ENCODE data around the gene CHMP2A. TPM values are rescaled to one million over a fixed set of nuclear protein-coding genes. Genes with fewer than 3 reads are reported as not detected.

CHMP2A gene
- total and polyA plus RNA-seq, 10 donors = 79.9 to 124 (median 108) TPM

DNA sequence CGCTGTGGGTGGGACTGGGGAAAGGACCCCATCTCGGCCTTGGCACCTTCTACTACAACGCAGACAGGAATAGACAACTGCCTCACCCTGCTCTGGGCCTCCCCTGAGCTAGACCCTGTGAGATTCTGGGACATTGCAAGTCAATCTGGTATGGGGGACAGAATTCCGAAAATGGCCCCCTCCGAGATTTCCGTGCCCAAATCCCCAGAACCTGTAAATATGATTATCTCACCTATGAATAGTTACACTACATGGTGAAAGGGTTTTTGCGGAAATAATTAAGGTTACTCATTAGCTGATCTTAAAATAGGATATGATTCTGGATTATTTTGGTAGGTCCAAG is 34.7 kb downstream of the CHMP2A start:
- Histone ChIP-seq H3K36me3 (peaks cover 3 to 23% (median 17%) of the 10 kb centered on the region in 6 donors), H3K27me3 (replicated peaks in 1 of 7) (no peaks in the 10 kb centered on the region), H3K27ac (peak overlapping the region; percentile 81 to 98 (median 96)), H3K9me3 (no peaks in the 10 kb centered on the region), H3K4me3 (peak overlapping the region; percentile 71 to 88 (median 84)), H3K4me1 (peaks cover 17 to 53% (median 42%) of the 10 kb centered on the region in 6 donors)
- TF ChIP-seq POLR2AphosphoS5 (IDR thresholded peaks at IDR 0.05) = no peak
- TF ChIP-seq POLR2A (IDR thresholded peaks at IDR 0.05) = no peak
- TF ChIP-seq, protein P1, sequence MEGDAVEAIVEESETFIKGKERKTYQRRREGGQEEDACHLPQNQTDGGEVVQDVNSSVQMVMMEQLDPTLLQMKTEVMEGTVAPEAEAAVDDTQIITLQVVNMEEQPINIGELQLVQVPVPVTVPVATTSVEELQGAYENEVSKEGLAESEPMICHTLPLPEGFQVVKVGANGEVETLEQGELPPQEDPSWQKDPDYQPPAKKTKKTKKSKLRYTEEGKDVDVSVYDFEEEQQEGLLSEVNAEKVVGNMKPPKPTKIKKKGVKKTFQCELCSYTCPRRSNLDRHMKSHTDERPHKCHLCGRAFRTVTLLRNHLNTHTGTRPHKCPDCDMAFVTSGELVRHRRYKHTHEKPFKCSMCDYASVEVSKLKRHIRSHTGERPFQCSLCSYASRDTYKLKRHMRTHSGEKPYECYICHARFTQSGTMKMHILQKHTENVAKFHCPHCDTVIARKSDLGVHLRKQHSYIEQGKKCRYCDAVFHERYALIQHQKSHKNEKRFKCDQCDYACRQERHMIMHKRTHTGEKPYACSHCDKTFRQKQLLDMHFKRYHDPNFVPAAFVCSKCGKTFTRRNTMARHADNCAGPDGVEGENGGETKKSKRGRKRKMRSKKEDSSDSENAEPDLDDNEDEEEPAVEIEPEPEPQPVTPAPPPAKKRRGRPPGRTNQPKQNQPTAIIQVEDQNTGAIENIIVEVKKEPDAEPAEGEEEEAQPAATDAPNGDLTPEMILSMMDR (IDR thresholded peaks at IDR 0.05 in 8 of 11, conservative IDR thresholded peaks at IDR 0.05 in 3 of 11) = no peak
- no peak for DNase-seq
- 10 to 16% (median 14%) methylated on average over 7 of the region's 7 CpGs for WGBS, 5 donors
- intact Hi-C loops (cut with DNase I; ENCODE audit: low total_unique reads) = no loop called here

DNA sequence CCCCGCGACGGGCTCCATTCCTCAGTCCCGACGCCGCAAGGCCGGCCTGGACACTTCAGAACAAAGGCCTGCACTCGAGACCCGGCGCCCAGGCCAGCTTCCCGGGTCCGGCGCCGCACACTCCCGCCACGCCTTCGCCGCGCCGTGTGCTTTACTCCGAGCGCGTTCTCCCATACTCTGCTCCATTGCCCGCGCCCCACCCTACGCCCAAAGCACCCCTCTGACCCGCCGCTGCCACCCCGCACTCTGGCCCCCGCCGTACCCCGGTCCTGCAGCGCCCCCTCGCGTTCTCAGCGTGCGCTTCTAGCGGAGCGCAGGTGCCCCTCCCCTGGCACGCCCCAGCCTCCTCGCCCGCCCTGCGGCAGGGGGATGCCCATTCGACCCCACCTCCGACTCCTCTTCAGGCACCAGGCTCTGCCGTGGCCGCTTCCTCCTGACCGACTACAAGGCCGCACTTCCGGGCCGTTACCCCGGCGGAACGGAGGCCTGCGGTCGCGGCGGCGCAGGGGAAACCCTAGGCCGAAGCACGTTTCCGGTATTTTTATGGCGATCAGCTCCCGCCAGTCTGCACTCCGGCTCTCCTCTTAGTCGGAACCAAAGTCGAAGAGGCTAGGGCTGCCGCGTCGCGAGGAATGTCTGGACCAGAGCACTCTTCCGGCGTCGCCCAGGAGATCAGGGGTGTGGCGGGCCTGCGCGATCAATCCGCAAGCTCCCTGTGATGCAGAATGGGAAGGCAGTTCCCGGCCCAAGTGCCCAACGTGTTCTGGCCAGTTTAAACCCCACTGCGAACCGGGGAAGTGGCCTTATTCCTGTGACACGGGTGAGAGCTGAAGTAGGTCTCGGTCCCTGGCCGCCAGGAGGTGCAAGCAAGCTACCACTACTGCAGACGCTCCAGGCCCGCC is 35.3 kb downstream of the CHMP2A start, which contains the start of gene ZBTB45:
Gene ZBTB45, minus strand, starts transcription at position 456 of the 902 bp plus-strand sequence. CDS start 2,137 bp downstream, outside the sequence.
- peak; percentile 97 for DNase-seq
- peak within 1 kb of the TSS; percentile 71 to 88 (median 84) for H3K4me3 ChIP-seq
- no peaks in the 10 kb centered on the region for H3K27me3 ChIP-seq (replicated peaks in 1 of 7)
- no peaks in the 10 kb centered on the region for H3K9me3 ChIP-seq
- intact Hi-C loops (cut with DNase I; ENCODE audit: low total_unique reads) = no loop called here
- peaks cover 3 to 29% (median 17%) of the 10 kb centered on the region in 6 donors for H3K36me3 ChIP-seq
- peak within 1 kb of the TSS; percentile 81 to 98 (median 96) for H3K27ac ChIP-seq
- 0 to 1% (median 1%) methylated on average over 68 to 87 of the region's 87 CpGs for WGBS, 5 donors
- peaks cover 17 to 60% (median 46%) of the 10 kb centered on the region in 6 donors for H3K4me1 ChIP-seq
- peak in 1 of 3 donors; percentile 60 for TF ChIP-seq POLR2A (IDR thresholded peaks at IDR 0.05)
- TF ChIP-seq POLR2AphosphoS5 (IDR thresholded peaks at IDR 0.05) = peak; percentile 91 to 97 (median 92)
- TF ChIP-seq, protein P1 (IDR thresholded peaks at IDR 0.05 in 8 of 11, conservative IDR thresholded peaks at IDR 0.05 in 3 of 11) = peak; percentile 67 to 96 (median 76)

DNA sequence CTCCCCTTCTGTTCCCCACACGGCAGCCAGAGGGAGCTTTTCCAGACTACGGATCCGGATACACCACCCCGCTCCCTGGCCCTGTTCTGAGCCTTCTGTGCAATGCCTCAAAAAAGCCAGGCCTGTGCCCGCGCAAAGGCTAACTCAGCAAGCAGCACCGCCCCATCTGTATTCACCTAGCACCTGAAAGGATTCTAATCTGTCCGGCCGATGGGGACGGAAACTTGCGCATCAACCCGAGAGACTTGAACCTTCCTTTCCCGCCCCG is 35.9 kb downstream of the CHMP2A start:
- no peaks in the 10 kb centered on the region for H3K9me3 ChIP-seq

More for the DNA sequence above, 35.9 kb downstream of the CHMP2A start:
- H3K27ac ChIP-seq = peak overlapping the region; percentile 81 to 98 (median 96)
- WGBS, 5 donors = 0 to 2% (median 1%) methylated on average over 7 to 14 of the region's 14 CpGs
- H3K4me1 ChIP-seq = peaks cover 20 to 66% (median 52%) of the 10 kb centered on the region in 6 donors
- no peaks in the 10 kb centered on the region for H3K27me3 ChIP-seq (replicated peaks in 1 of 7)
- TF ChIP-seq POLR2A (IDR thresholded peaks at IDR 0.05) (no peak), POLR2AphosphoS5 (IDR thresholded peaks at IDR 0.05) (peak in 1 of 3 donors; percentile 13)
- TF ChIP-seq, protein P1 (IDR thresholded peaks at IDR 0.05 in 8 of 11, conservative IDR thresholded peaks at IDR 0.05 in 3 of 11) = peak in 4 of 11 experiments; percentile 47 to 68 (median 58)
- peaks cover 3 to 29% (median 17%) of the 10 kb centered on the region in 6 donors for H3K36me3 ChIP-seq
- intact Hi-C loops (cut with DNase I; ENCODE audit: low total_unique reads) = no loop called here
- H3K4me3 ChIP-seq = peak overlapping the region; percentile 71 to 88 (median 84)
- no peak for DNase-seq
